Measurements from ENCODE around the gene FGF14.

The FGF14 gene

GRCh38 chr13:102311901-102312300 lies 89.9 kb downstream of the FGF14 start:
- ATAC-seq (replicated peaks) (peak in 1 of 2 donors; percentile 36), DNase-seq (no peak)
- Mint-ChIP-seq H3K9me3 (no peaks in the 10 kb centered on the region), H3K4me1 (no peaks in the 10 kb centered on the region), H3K36me3 (no peaks in the 10 kb centered on the region), H3K4me3 (no peak overlapping the region), H3K27me3 (peaks cover 5 to 7% of the 10 kb centered on the region in 2 donors), H3K27ac (no peak overlapping the region)

GRCh38 chr13:102311419-102311796 lies 90.4 kb downstream of the FGF14 start:
- DNase-seq (no peak), ATAC-seq (replicated peaks) (no peak)
- Mint-ChIP-seq H3K36me3 (no peaks in the 10 kb centered on the region), H3K4me3 (no peak overlapping the region), H3K4me1 (no peaks in the 10 kb centered on the region), H3K27me3 (peaks cover 5 to 7% of the 10 kb centered on the region in 2 donors), H3K9me3 (no peaks in the 10 kb centered on the region), H3K27ac (no peak overlapping the region)

- no peaks in the 10 kb centered on the region for H3K4me1 Mint-ChIP-seq
- H3K36me3 Mint-ChIP-seq, result no peaks in the 10 kb centered on the region
- DNase-seq (no peak), ATAC-seq (replicated peaks) (no peak)
- H3K27me3 Mint-ChIP-seq, result peaks cover 5 to 7% of the 10 kb centered on the region in 2 donors
- no peak overlapping the region for H3K27ac Mint-ChIP-seq
- no peaks in the 10 kb centered on the region for H3K9me3 Mint-ChIP-seq
- H3K4me3 Mint-ChIP-seq, result no peak overlapping the region
These were observed 91.0 kb downstream of the FGF14 start for GRCh38 chr13:102310691-102311418.

GRCh38 chr13:102309110-102309509 lies 92.7 kb downstream of the FGF14 start:
- no peaks in the 10 kb centered on the region for H3K4me1 Mint-ChIP-seq
- ATAC-seq (replicated peaks) (no peak), DNase-seq (no peak)
- H3K27me3 Mint-ChIP-seq, result peaks cover 5 to 7% of the 10 kb centered on the region in 2 donors
- no peaks in the 10 kb centered on the region for H3K9me3 Mint-ChIP-seq
- H3K27ac Mint-ChIP-seq, result no peak overlapping the region
- no peaks in the 10 kb centered on the region for H3K36me3 Mint-ChIP-seq
- H3K4me3 Mint-ChIP-seq, result no peak overlapping the region

GRCh38 chr13:102302534-102302933 lies 99.3 kb downstream of the FGF14 start:
- Mint-ChIP-seq H3K27ac (no peak overlapping the region), H3K4me1 (no peaks in the 10 kb centered on the region), H3K36me3 (no peaks in the 10 kb centered on the region), H3K9me3 (no peaks in the 10 kb centered on the region), H3K4me3 (no peak overlapping the region), H3K27me3 (no peaks in the 10 kb centered on the region)
- DNase-seq (no peak), ATAC-seq (replicated peaks) (no peak)

- no peak for DNase-seq
- Mint-ChIP-seq H3K27me3 (no peaks in the 10 kb centered on the region), H3K4me1 (no peaks in the 10 kb centered on the region), H3K4me3 (no peak overlapping the region), H3K27ac (no peak overlapping the region), H3K9me3 (no peaks in the 10 kb centered on the region), H3K36me3 (no peaks in the 10 kb centered on the region)
- no peak for ATAC-seq (replicated peaks)
These were observed 101.5 kb downstream of the FGF14 start for GRCh38 chr13:102300379-102300778.

GRCh38 chr13:102299366-102299765 lies 102.5 kb downstream of the FGF14 start:
- no peaks in the 10 kb centered on the region for H3K27me3 Mint-ChIP-seq
- no peaks in the 10 kb centered on the region for H3K4me1 Mint-ChIP-seq
- H3K27ac Mint-ChIP-seq, result no peak overlapping the region
- no peak overlapping the region for H3K4me3 Mint-ChIP-seq
- peaks cover 0 to 3% of the 10 kb centered on the region in 2 donors for H3K9me3 Mint-ChIP-seq
- DNase-seq (no peak), ATAC-seq (replicated peaks) (no peak)
- H3K36me3 Mint-ChIP-seq, result no peaks in the 10 kb centered on the region

- ATAC-seq (replicated peaks), result no peak
- Mint-ChIP-seq H3K27ac (no peak overlapping the region), H3K27me3 (no peaks in the 10 kb centered on the region), H3K9me3 (peaks cover 0 to 3% of the 10 kb centered on the region in 2 donors), H3K4me3 (no peak overlapping the region), H3K4me1 (no peaks in the 10 kb centered on the region), H3K36me3 (no peaks in the 10 kb centered on the region)
- DNase-seq, result no peak
These were observed 103.8 kb downstream of the FGF14 start for GRCh38 chr13:102298051-102298450.

- ATAC-seq (replicated peaks) (no peak), DNase-seq (no peak)
- H3K27me3 Mint-ChIP-seq, result no peaks in the 10 kb centered on the region
- H3K9me3 Mint-ChIP-seq, result peaks cover 0 to 3% of the 10 kb centered on the region in 2 donors
- no peak overlapping the region for H3K27ac Mint-ChIP-seq
- H3K4me3 Mint-ChIP-seq, result no peak overlapping the region
- no peaks in the 10 kb centered on the region for H3K4me1 Mint-ChIP-seq
- H3K36me3 Mint-ChIP-seq, result no peaks in the 10 kb centered on the region
These were observed 106.4 kb downstream of the FGF14 start for GRCh38 chr13:102295316-102296048.

GRCh38 chr13:102294407-102295018 lies 107.3 kb downstream of the FGF14 start:
- no peak for ATAC-seq (replicated peaks)
- no peak overlapping the region for H3K4me3 Mint-ChIP-seq
- H3K27ac Mint-ChIP-seq, result no peak overlapping the region
- no peak for DNase-seq
- no peaks in the 10 kb centered on the region for H3K36me3 Mint-ChIP-seq
- no peaks in the 10 kb centered on the region for H3K4me1 Mint-ChIP-seq
- H3K9me3 Mint-ChIP-seq, result peaks cover 0 to 3% of the 10 kb centered on the region in 2 donors
- H3K27me3 Mint-ChIP-seq, result no peaks in the 10 kb centered on the region

GRCh38 chr13:102293723-102294122 lies 108.1 kb downstream of the FGF14 start:
- no peaks in the 10 kb centered on the region for H3K27me3 Mint-ChIP-seq
- H3K4me1 Mint-ChIP-seq, result no peaks in the 10 kb centered on the region
- no peak for DNase-seq
- H3K4me3 Mint-ChIP-seq, result no peak overlapping the region
- no peak overlapping the region for H3K27ac Mint-ChIP-seq
- peaks cover 0 to 3% of the 10 kb centered on the region in 2 donors for H3K9me3 Mint-ChIP-seq
- no peaks in the 10 kb centered on the region for H3K36me3 Mint-ChIP-seq
- no peak for ATAC-seq (replicated peaks)

- H3K4me1 Mint-ChIP-seq, result no peaks in the 10 kb centered on the region
- no peak overlapping the region for H3K27ac Mint-ChIP-seq
- ATAC-seq (replicated peaks) (no peak), DNase-seq (no peak)
- H3K9me3 Mint-ChIP-seq, result peaks cover 0 to 3% of the 10 kb centered on the region in 2 donors
- no peak overlapping the region for H3K4me3 Mint-ChIP-seq
- H3K27me3 Mint-ChIP-seq, result no peaks in the 10 kb centered on the region
- H3K36me3 Mint-ChIP-seq, result no peaks in the 10 kb centered on the region
These were observed 110.1 kb downstream of the FGF14 start for GRCh38 chr13:102291587-102292218.

- no peak for DNase-seq
- no peaks in the 10 kb centered on the region for H3K27me3 Mint-ChIP-seq
- no peak overlapping the region for H3K27ac Mint-ChIP-seq
- no peaks in the 10 kb centered on the region for H3K9me3 Mint-ChIP-seq
- no peaks in the 10 kb centered on the region for H3K36me3 Mint-ChIP-seq
- ATAC-seq (replicated peaks), result no peak
- no peaks in the 10 kb centered on the region for H3K4me1 Mint-ChIP-seq
- H3K4me3 Mint-ChIP-seq, result no peak overlapping the region
These were observed 112.2 kb downstream of the FGF14 start for GRCh38 chr13:102289606-102290005.

- no peak overlapping the region for H3K4me3 Mint-ChIP-seq
- no peaks in the 10 kb centered on the region for H3K36me3 Mint-ChIP-seq
- no peaks in the 10 kb centered on the region for H3K9me3 Mint-ChIP-seq
- no peak for ATAC-seq (replicated peaks)
- no peaks in the 10 kb centered on the region for H3K4me1 Mint-ChIP-seq
- no peak for DNase-seq
- H3K27ac Mint-ChIP-seq, result no peak overlapping the region
- no peaks in the 10 kb centered on the region for H3K27me3 Mint-ChIP-seq
These were observed 115.5 kb downstream of the FGF14 start for GRCh38 chr13:102286326-102286725.
